HFFc6 (cell line): ENCODE data around the gene KCNQ1OT1. TPM values are rescaled to one million over a fixed set of nuclear protein-coding genes. Genes with fewer than 3 reads are reported as not detected.

ENCODE experiments used
- DNase-seq: peaks from one replicate; pipeline ENCODE4 v3.0.0-alpha.2; 2018
- H3K27ac Mint-ChIP-seq: 2 replicates; pipeline ENCODE4 v1.8.0; 2020; ENCODE audit warnings: mild to moderate bottlenecking, mixed read lengths
- H3K27me3 Mint-ChIP-seq: 2 replicates; pipeline ENCODE4 v1.8.0; 2021; ENCODE audit warnings: mild to moderate bottlenecking, moderate library complexity, mixed read lengths; ENCODE audit not compliant: insufficient read depth
- H3K36me3 Mint-ChIP-seq: 2 replicates; pipeline ENCODE4 v1.8.0; 2021; ENCODE audit warnings: low read depth, mixed read lengths
- H3K4me1 Mint-ChIP-seq: 2 replicates; pipeline ENCODE4 v1.8.0; 2020; ENCODE audit warnings: low read depth, mixed read lengths
- H3K4me3 Mint-ChIP-seq: 2 replicates; pipeline ENCODE4 v1.8.0; 2020; ENCODE audit warnings: mild to moderate bottlenecking, moderate library complexity, mixed read lengths
- H3K9me3 Mint-ChIP-seq: 2 replicates; pipeline ENCODE4 v1.8.0; 2020; ENCODE audit warnings: mild to moderate bottlenecking, mixed read lengths
- CTCF ChIP-seq: fragments of 200-600 bp; sonication (generic); IDR thresholded peaks from 2 replicates; pipeline ENCODE4 v1.5.0; 2021; ENCODE audit warnings: antibody characterized with exemption, mild to moderate bottlenecking
- total RNA-seq, 6 experiments: library from RNA; stranded (reverse); fragmentation: NEBNext Ultra II Directional; extraction: Animal tissue kit (Norgen Biotek cat#: 25700); gene quantifications; 2 replicates in 1 of 6; 3 replicates in 5 of 6; pipeline ENCODE4 v1.2.3, GENCODE V29; 2021

KCNQ1OT1 gene
- total RNA-seq, 6 experiments from 2014 or later = 0.41 to 0.76 (median 0.43) TPM

DNA sequence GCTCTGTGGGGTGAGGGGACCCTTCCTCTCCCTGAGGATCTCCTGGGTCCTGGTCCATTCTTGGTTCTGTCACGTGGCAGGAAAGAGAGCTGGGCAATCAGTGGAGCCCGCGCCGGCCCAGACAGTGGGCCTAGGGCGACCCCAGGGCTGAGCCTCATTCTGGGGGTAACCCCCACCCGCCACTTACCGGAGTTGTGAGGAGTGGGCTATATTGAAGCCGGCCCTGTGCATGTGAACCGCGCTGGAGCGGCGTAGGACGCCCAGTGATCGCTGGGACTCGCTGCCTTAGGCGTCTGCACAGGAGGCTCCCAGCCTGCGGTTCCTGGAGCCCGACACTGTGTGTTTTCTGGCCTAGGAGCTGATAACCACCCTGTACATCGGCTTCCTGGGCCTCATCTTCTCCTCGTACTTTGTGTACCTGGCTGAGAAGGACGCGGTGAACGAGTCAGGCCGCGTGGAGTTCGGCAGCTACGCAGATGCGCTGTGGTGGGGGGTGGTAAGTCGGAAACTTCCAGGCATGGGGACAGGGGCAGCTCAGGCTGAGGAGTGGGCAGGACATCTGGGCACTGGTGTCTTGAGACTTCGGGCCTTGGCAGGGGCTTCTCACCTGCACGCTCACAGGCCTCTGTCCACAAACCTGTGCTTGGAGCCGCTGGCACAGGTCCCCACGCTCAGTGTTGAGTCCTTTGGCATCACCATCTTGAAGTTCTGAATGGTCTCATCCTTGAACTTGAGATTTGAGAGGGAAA, 127.1 kb downstream of the KCNQ1OT1 start:
- H3K9me3 Mint-ChIP-seq = no peaks in the 10 kb centered on the region
- H3K27ac Mint-ChIP-seq = no peak overlapping the region

GRCh38 chr11:2571598-2572281, 128.1 kb downstream of the KCNQ1OT1 start:
- Mint-ChIP-seq H3K4me3 (no peak overlapping the region), H3K27ac (no peak overlapping the region), H3K36me3 (no peaks in the 10 kb centered on the region), H3K27me3 (peaks cover 6% of the 10 kb centered on the region; the same call in 1 of the 2 replicates), H3K9me3 (no peaks in the 10 kb centered on the region), H3K4me1 (no peaks in the 10 kb centered on the region)
- no peak for TF ChIP-seq CTCF
- no peak for DNase-seq

More for the DNA sequence above, 127.1 kb downstream of the KCNQ1OT1 start:
- no peak overlapping the region for H3K4me3 Mint-ChIP-seq
- H3K4me1 Mint-ChIP-seq = no peaks in the 10 kb centered on the region
- no peak for TF ChIP-seq CTCF
- no peaks in the 10 kb centered on the region for H3K36me3 Mint-ChIP-seq
- H3K27me3 Mint-ChIP-seq = peaks cover 8% of the 10 kb centered on the region; the same call in 1 of the 2 replicates
- no peak for DNase-seq

GRCh38 chr11:2570841-2571597, 128.8 kb downstream of the KCNQ1OT1 start:
- no peak for DNase-seq
- H3K4me3 Mint-ChIP-seq = no peak overlapping the region
- no peaks in the 10 kb centered on the region for H3K9me3 Mint-ChIP-seq
- no peak overlapping the region for H3K27ac Mint-ChIP-seq
- TF ChIP-seq CTCF = no peak
- H3K27me3 Mint-ChIP-seq = peaks cover 3% of the 10 kb centered on the region
- no peaks in the 10 kb centered on the region for H3K4me1 Mint-ChIP-seq
- H3K36me3 Mint-ChIP-seq = no peaks in the 10 kb centered on the region

DNA sequence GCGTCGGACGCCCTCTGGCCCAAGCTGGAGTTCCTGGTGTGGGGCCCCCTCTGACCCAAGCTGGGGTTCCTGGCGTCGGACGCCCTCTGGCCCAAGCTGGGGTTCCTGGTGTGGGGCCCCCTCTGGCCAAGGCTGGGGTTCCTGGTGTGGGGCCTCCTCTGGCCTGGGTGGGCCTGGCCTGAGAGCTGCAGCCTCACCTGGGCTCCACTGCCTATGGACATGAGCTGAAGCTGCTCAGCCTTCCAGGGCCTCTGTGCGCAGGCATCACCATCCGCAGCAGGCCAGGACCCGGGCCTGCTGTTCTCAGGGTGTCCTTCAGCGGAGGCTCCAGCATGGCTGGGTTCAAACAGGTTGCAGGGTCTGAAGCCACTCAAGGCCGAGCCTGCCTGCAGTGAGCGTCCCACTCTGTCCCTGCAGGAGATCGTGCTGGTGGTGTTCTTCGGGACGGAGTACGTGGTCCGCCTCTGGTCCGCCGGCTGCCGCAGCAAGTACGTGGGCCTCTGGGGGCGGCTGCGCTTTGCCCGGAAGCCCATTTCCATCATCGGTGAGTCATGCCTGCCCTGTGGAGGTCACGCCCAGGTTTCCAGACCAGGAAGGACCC, 129.5 kb downstream of the KCNQ1OT1 start:
- no peak for TF ChIP-seq CTCF
- H3K27ac Mint-ChIP-seq = no peak overlapping the region

DNA sequence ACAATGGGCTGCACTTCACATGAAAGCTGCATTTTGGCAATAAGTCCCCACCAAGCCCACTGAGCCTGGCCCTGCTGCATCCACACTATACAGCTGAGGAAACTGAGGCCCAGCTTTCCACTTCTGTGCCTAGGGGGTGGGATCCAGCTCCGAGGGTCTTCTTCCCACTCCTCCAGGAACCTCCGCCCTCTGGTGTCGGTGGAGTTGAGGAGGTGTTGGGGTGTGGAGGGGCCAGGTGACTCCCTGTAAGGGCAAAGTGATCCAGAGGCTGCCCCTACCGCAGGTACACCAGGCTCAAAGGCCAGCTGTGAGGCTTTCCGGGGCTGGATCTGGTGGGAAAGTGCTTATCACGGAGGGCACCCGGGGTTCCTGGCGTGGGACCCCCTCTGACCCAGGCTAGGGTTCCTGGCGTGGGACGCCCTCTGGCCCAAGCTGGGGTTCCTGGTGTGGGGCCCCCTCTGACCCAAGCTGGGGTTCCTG, 130.0 kb downstream of the KCNQ1OT1 start:
- Mint-ChIP-seq H3K36me3 (no peaks in the 10 kb centered on the region), H3K9me3 (no peaks in the 10 kb centered on the region), H3K27me3 (peaks cover 7% of the 10 kb centered on the region), H3K4me3 (no peak overlapping the region), H3K4me1 (no peaks in the 10 kb centered on the region), H3K27ac (no peak overlapping the region)
- no peak for TF ChIP-seq CTCF
- DNase-seq = no peak

More for the DNA sequence above, 129.5 kb downstream of the KCNQ1OT1 start:
- no peak overlapping the region for H3K4me3 Mint-ChIP-seq
- H3K36me3 Mint-ChIP-seq = no peaks in the 10 kb centered on the region
- no peaks in the 10 kb centered on the region for H3K4me1 Mint-ChIP-seq
- H3K9me3 Mint-ChIP-seq = no peaks in the 10 kb centered on the region
- peaks cover 2% of the 10 kb centered on the region for H3K27me3 Mint-ChIP-seq
- DNase-seq = no peak
